ENCODE data around the gene SLC8A1.

Gene SLC8A1

GRCh38 chr2:40458271-40458794 is 6.4 kb upstream of the SLC8A1 start:
- no peak for DNase-seq (ENCODE audit: low read depth in 2 of 2)

DNA sequence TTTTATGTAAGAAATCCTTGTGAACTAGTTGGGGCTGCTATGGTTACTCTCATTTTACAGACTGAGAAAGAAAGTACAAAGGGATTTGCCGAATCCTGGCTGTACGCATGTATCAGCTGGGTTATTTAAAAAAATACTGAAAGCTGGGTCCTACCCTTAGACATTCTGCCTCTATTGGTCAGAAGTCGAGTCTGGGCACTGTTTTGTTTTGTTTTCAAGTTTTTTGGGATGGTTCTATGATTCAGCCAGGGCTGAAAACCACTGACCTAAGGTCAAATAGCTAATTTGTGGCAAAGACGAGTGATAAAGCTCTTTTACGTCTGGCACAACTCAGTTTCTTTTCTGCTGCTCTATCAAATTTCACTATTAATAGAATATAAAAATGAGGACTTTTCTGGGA is 5.9 kb upstream of the SLC8A1 start:
- no peak for DNase-seq (ENCODE audit: low read depth in 2 of 2)

GRCh38 chr2:40457366-40457765 is 5.5 kb upstream of the SLC8A1 start:
- DNase-seq (ENCODE audit: low read depth in 2 of 2), result no peak

- DNase-seq (ENCODE audit: low read depth in 2 of 2), result no peak
Observed at GRCh38 chr2:40456926-40457325, 5.0 kb upstream of the SLC8A1 start.

GRCh38 chr2:40455661-40456060 is 3.8 kb upstream of the SLC8A1 start:
- DNase-seq (ENCODE audit: low read depth in 2 of 2), result no peak

GRCh38 chr2:40454321-40454720 is 2.4 kb upstream of the SLC8A1 start:
- DNase-seq (ENCODE audit: low read depth in 2 of 2), result no peak

- no peak for DNase-seq (ENCODE audit: low read depth in 2 of 2)
Observed at GRCh38 chr2:40452786-40453185, 896 bp upstream of the SLC8A1 start.

- no peak for DNase-seq (ENCODE audit: low read depth in 2 of 2)
Observed at GRCh38 chr2:40450796-40451430, 977 bp downstream of the SLC8A1 start.

DNA sequence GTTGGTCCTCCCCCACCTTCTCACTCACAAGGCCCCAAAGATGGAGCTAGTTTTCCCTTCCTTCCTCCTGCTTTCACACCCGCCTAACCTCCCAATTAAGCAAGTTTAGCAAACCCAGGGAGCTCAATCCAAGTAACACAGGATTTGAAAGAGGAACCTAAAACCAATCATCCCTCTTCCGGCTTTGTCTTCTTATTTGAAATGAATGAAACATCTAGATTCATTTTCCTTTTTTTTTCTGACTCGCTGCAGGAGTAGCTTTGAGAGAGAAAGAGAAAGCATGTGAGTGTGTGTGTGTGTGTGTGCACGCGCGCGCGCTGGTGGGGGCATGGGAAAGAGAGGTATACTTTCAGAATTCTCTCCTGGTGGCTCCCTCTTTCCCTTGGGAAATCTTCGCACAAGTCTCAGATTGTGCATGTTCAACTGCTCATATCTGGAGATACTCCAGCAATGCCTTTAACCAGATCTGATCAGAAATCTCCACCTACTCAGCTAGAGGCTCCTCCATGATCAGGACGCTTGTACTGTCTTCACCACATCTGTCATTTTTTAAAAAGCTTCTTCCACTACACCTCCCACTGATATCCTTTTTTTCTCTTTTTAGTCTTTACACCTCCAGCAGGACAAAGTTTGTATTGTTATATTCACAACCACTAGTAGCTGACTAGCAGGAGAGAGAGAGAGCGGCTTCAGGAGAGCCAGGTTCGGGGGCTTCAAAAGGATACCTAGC is 1.7 kb downstream of the SLC8A1 start:
- DNase-seq (ENCODE audit: low read depth in 2 of 2), result no peak

DNA sequence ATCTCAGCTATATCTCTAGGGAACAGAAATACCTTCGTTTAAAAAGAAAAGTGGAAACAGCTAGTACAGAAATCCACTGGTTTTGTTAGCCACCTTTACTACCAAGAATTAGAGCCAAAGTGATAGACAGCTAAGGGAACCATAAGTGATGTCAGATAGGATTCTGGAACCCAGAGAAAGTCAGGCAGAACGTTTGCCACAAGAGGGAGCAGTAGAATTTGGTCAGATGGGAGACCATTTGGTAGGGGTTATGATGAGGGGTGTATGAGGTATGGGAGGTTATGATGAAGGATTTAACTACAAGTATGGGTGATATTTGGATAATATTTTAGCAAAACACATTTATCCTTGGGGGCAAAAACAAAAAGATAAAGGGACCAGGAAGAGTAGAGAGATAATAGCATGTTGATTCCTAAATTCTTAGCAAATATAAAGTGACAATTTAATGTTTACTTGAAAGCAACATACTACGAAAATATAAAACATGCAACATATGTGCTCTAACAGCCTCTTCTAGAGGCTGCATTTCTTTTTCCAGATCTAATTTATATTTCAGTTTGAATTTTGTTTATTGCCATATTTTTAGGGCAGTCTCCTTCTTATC is 3.3 kb downstream of the SLC8A1 start:
- no peak for DNase-seq (ENCODE audit: low read depth in 2 of 2)

GRCh38 chr2:40445467-40445866 is 6.4 kb downstream of the SLC8A1 start:
- DNase-seq (ENCODE audit: low read depth in 2 of 2), result no peak

DNA sequence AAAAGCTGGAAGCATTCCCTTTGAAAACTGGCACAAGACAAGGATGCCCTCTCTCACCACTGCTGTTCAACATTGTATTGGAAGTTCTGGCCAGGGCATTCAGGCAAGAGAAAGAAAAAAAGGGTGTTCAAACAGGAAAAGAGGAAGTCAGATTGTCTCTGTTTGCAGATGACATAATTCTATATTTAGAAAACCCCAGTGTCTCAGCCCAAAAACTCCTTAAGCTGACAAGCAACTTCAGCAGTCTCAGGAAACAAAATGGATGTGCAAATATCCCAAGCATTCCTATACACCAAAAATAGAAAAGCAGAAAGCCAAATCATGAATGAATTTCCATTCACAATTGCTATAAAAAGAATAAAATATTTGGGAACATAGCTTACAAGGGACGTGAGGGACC is 11.1 kb downstream of the SLC8A1 start:
- DNase-seq (ENCODE audit: low read depth in 2 of 2), result no peak

GRCh38 chr2:40439473-40439872 is 12.4 kb downstream of the SLC8A1 start:
- no peak for DNase-seq (ENCODE audit: low read depth in 2 of 2)

DNA sequence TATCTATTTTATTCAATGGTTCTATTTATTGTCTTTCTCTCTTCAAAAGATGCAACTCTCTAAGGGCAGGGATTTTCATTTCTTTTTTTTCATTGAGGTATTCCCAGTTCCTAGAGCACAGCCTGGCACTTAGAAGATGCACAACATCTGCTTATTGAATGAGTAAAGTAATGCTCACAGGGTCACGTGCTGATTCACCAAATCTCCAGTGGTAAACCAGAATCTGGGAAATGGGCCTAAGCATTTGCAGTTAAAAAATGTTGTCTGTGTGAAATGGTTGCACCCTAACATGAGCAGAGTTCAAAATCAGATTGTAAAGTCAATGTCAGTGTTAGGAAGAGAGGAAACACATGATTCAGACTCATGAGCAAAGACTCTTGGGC is 15.8 kb downstream of the SLC8A1 start:
- DNase-seq (ENCODE audit: low read depth in 2 of 2), result no peak

DNA sequence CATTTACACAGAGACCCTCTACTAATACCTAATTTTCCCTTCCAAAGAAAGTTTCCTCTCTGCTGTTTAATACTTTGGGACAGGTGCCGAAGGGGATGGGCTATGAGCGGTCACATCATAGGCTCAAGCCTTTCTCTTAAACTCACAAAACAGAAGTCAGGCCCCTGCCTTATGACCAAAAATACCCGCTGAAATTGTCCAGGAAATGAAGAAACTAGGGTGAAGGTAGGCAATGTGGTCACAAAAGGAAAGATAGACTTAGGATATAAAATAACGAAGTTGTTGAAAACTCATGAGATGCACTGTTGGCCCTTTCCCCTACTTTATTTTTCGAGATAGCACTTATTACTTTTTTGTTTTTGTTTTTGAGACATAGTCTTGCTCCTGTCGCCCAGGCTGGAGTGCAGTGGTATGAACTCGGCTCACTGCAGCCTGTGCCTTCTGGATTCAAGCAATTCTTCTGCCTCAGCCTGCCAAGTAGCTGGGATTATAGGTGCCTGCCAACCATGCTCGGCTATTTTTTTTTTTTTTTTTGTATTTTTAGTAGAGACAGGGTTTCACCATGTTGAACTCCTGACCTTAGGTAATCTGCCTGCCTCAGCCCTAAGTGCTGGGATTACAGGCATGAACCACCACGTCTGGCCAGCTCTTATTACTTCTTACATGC is 16.3 kb downstream of the SLC8A1 start:
- DNase-seq (ENCODE audit: low read depth in 2 of 2), result no peak

DNA sequence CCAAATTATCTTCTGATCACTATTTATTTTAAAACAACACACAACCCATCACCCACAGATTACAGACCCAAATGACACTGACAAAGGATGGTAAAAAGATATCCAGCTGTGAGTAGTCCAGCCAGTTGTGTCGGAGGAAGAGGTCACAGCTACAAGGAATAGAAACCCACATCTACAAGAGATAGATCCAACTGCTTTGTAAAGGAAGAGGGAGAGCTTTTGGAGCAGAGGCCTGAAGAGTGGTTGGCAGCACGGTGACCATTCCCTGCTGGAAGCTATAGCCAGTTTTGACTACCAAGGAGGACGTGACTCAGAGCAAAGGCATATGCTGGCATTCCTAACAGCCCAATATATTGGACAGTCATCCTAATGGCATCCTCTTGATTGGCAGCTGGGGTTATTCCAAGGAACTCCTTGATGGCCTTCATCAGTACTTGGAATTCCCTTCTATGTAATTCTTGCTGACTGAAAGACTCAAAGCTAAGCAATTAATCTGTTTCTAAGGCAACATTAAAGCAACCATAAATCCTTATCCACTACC is 17.1 kb downstream of the SLC8A1 start:
- no peak for DNase-seq (ENCODE audit: low read depth in 2 of 2)

DNA sequence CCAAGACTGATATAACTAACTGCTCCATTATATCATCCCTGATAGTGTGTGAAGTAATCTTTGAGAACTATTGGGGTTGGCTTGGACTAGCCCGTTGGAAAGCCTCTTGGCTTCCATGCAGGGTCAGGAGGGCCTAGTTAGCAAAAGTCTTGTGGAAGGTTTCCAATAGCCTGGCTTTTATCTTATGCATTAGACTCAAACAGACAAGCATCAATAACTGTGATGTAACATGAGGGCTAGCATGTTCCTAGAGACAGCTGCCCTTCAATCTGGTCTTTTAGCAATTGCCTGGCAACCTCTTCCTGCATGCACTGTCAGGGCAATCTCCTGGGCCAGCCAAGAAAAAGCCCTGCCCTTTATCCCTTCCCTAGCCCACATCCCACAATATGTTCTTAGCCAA is 18.2 kb downstream of the SLC8A1 start:
- DNase-seq (ENCODE audit: low read depth in 2 of 2), result no peak

GRCh38 chr2:40432921-40433483 is 18.9 kb downstream of the SLC8A1 start:
- DNase-seq (ENCODE audit: low read depth in 2 of 2), result no peak

- DNase-seq (ENCODE audit: low read depth in 2 of 2), result no peak
Observed at GRCh38 chr2:40431600-40431955, 20.3 kb downstream of the SLC8A1 start.

GRCh38 chr2:40430776-40431599 is 20.9 kb downstream of the SLC8A1 start:
- DNase-seq (ENCODE audit: low read depth in 2 of 2), result no peak

GRCh38 chr2:40428439-40428838 is 23.5 kb downstream of the SLC8A1 start:
- DNase-seq (ENCODE audit: low read depth in 2 of 2), result no peak

All from stimulated activated CD4-positive, alpha-beta T cell treated with anti-CD3 and anti-CD28 coated beads, Interleukin-1b, Interleukin-23, amount 100 ng/mL, for 4 hours (primary cell).